CD4-positive, CD25-positive, alpha-beta regulatory T cell (primary cell): ENCODE results near the gene FYB2. TPM values are rescaled to one million over a fixed set of nuclear protein-coding genes. Genes with fewer than 3 reads are reported as not detected.

Source experiments
- ATAC-seq, 2 donors: fragments of 150-1000 bp; cut with Tn5 transposase; one replicate each; pipeline ENCODE4 v1.10.0; 2021; ENCODE audit warnings: low read depth in 2 of 2, moderate number of reproducible peaks in 2 of 2, moderate library complexity in 1 of 2
- DNase-seq, 3 donors: peaks; one replicate each; pipeline versions ENCODE4 v3.0.0 to v3.0.0-alpha.2; 2012 to 2022; ENCODE audit warnings: mixed read lengths in 1 of 3
- H3K27ac ChIP-seq: one replicate; pipeline ENCODE4 v1.7.0; 2013; ENCODE audit warnings: mild to moderate bottlenecking, low read length; ENCODE audit not compliant: insufficient read depth, poor library complexity, severe bottlenecking
- H3K27me3 ChIP-seq: one replicate; pipeline ENCODE4 v1.7.0; 2013; ENCODE audit warnings: low read length; ENCODE audit not compliant: control insufficient read depth, insufficient read depth
- H3K36me3 ChIP-seq: one replicate; pipeline ENCODE4 v1.7.0; 2013; ENCODE audit warnings: mild to moderate bottlenecking, low read length, moderate library complexity; ENCODE audit not compliant: control insufficient read depth, insufficient read depth
- H3K4me1 ChIP-seq: 2 replicates; pipeline ENCODE4 v1.7.0; 2013; ENCODE audit warnings: mild to moderate bottlenecking, low read length; ENCODE audit not compliant: insufficient read depth, control insufficient read depth, poor library complexity, severe bottlenecking
- H3K4me3 ChIP-seq: one replicate; pipeline ENCODE4 v1.7.0; 2013; ENCODE audit warnings: low read depth, mild to moderate bottlenecking, low read length, moderate library complexity
- H3K9me3 ChIP-seq, 2 experiments: 1 replicate in 1 of 2; 2 replicates in 1 of 2; pipeline ENCODE4 v1.7.0; 2013; ENCODE audit warnings: low read length in 2 of 2, mild to moderate bottlenecking in 1 of 2, moderate library complexity in 1 of 2; ENCODE audit not compliant: control insufficient read depth in 2 of 2
- H3K27ac Mint-ChIP-seq, 3 donors: one replicate each; pipeline ENCODE4 v1.8.0; 2020 to 2022; ENCODE audit warnings: mild to moderate bottlenecking in 3 of 3, mixed read lengths in 3 of 3, moderate library complexity in 2 of 3
- H3K27me3 Mint-ChIP-seq: one replicate; pipeline ENCODE4 v1.8.0; 2022; ENCODE audit warnings: mild to moderate bottlenecking, mixed read lengths
- H3K36me3 Mint-ChIP-seq: one replicate; pipeline ENCODE4 v1.8.0; 2020; ENCODE audit warnings: mixed read lengths
- H3K4me1 Mint-ChIP-seq, 4 donors: one replicate each; pipeline ENCODE4 v1.8.0; 2020 to 2022; ENCODE audit warnings: mixed read lengths in 4 of 4, mild to moderate bottlenecking in 1 of 4
- H3K4me3 Mint-ChIP-seq, 4 donors: one replicate each; pipeline ENCODE4 v1.8.0; 2020 to 2022; ENCODE audit warnings: mild to moderate bottlenecking in 4 of 4, mixed read lengths in 4 of 4, moderate library complexity in 3 of 4
- H3K9me3 Mint-ChIP-seq, 7 donors: one replicate each; pipeline ENCODE4 v1.8.0; 2020 to 2022; ENCODE audit warnings: mixed read lengths in 7 of 7, mild to moderate bottlenecking in 3 of 7, moderate library complexity in 2 of 7
- polyA plus RNA-seq, 4 donors: library from polyadenylated mRNA; unstranded; fragments of 300-500 nt; fragmentation: Illumina TruSeq; gene quantifications; one replicate each; pipeline ENCODE4 v1.2.3, GENCODE V29; 2021
- total RNA-seq: library from RNA; stranded (reverse); gene quantifications from one replicate; pipeline ENCODE4 v1.2.3, GENCODE V29; 2022

FYB2 gene
- total and polyA plus RNA-seq, 5 donors from 2014 or later: not detected

DNA sequence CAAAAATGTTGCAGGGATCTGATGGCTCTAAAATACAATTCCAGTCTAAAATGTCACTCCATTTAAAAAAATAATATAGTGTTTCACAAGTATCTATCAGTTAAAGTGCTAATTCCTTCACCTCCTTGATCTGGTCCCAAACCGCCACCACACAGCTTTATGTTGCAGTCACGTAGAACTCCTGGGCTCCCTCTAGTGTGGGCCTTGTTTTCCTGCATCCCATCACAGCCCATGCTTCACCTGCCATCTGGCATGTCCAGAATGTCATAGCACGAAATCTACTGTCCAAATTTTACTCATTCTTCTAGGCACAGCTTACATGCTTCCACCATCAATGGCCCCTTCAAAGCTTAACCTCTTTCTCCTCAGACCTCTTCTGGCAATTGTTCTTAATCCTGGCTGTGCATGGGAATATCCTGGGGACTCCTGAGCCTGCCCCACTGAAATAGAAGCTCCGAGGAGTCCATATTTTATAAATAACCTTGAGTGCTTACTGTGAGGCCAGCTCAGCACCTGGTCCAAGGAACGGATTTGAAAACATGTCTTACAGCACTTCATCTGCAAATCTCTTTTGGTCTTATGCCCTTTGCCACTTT, 15.5 kb downstream of the FYB2 start:
- ATAC-seq: no peak
- Histone ChIP-seq H3K9me3 (no peaks in the 10 kb centered on the region), H3K4me1 (no peaks in the 10 kb centered on the region), H3K4me3 (no peak overlapping the region), H3K27ac (no peak overlapping the region), H3K27me3 (no peaks in the 10 kb centered on the region), H3K36me3 (no peaks in the 10 kb centered on the region)
- no peak overlapping the region for H3K4me3 Mint-ChIP-seq
- H3K9me3 Mint-ChIP-seq: peaks cover 0 to 2% (median 0%) of the 10 kb centered on the region in 7 donors
- H3K4me1 Mint-ChIP-seq: no peaks in the 10 kb centered on the region
- no peaks in the 10 kb centered on the region for H3K36me3 Mint-ChIP-seq
- no peaks in the 10 kb centered on the region for H3K27me3 Mint-ChIP-seq
- DNase-seq: no peak
- H3K27ac Mint-ChIP-seq: no peak overlapping the region

DNA sequence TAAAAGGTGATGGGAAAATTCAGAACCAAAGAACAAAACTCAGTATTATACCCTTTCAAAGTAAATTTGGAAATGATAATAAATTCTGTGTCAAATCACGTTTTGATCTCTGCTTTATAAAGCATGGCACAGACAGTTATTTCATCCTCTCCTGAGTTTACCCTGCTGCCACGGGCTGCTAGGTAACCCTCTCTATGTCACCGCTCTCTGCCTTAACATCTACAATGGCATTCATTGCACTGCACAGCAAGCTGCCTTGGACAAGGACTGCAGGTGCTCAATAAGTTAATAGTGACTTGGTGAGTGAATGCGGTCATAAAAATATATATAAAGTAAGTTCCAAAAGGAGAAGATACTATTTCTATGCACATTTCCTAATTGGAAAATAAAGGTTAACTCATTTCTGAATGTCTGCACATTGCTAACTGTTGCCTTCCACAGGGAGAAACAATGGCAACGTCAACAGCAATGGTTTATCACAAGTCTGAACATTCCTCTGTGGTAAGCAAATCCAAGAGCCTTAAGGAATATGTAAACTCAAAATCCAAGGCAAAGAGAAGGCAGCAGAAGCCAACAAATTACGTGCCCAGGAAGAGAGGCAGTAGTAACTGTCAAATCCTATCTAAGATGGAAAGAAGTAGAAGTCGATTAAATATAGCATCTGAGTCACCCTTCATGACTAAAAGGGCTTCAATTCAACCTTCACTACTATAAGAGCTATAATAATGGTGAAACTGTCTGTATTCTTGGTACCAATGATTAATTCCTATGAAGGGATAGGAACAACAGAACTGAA, 19.4 kb downstream of the FYB2 start:
- no peak for ATAC-seq
- Mint-ChIP-seq H3K27me3 (no peaks in the 10 kb centered on the region), H3K27ac (no peak overlapping the region), H3K9me3 (peaks cover 0 to 2% (median 0%) of the 10 kb centered on the region in 7 donors), H3K4me1 (no peaks in the 10 kb centered on the region), H3K4me3 (no peak overlapping the region), H3K36me3 (no peaks in the 10 kb centered on the region)
- Histone ChIP-seq H3K27me3 (no peaks in the 10 kb centered on the region), H3K4me3 (no peak overlapping the region), H3K27ac (no peak overlapping the region), H3K9me3 (no peaks in the 10 kb centered on the region), H3K36me3 (no peaks in the 10 kb centered on the region), H3K4me1 (no peaks in the 10 kb centered on the region)
- no peak for DNase-seq

- no peaks in the 10 kb centered on the region for H3K9me3 ChIP-seq
- no peak for ATAC-seq
- H3K4me3 ChIP-seq: no peak overlapping the region
- no peaks in the 10 kb centered on the region for H3K4me1 Mint-ChIP-seq
- no peak overlapping the region for H3K27ac ChIP-seq
- no peak overlapping the region for H3K4me3 Mint-ChIP-seq
- no peaks in the 10 kb centered on the region for H3K27me3 ChIP-seq
- H3K36me3 Mint-ChIP-seq: no peaks in the 10 kb centered on the region
- peaks cover 6% of the 10 kb centered on the region for H3K27me3 Mint-ChIP-seq
- no peaks in the 10 kb centered on the region for H3K4me1 ChIP-seq
- H3K36me3 ChIP-seq: no peaks in the 10 kb centered on the region
- no peak overlapping the region for H3K27ac Mint-ChIP-seq
- H3K9me3 Mint-ChIP-seq: peaks cover 0 to 2% (median 0%) of the 10 kb centered on the region in 7 donors
- no peak for DNase-seq
Observed at GRCh38 chr1:56798053-56798471, 21.1 kb downstream of the FYB2 start.

GRCh38 chr1:56797065-56797685, 22.0 kb downstream of the FYB2 start:
- H3K27ac Mint-ChIP-seq: peak overlapping the region in 1 of 3 donors; percentile 8
- DNase-seq (no peak), ATAC-seq (no peak)
- H3K4me1 Mint-ChIP-seq: no peaks in the 10 kb centered on the region
- H3K9me3 Mint-ChIP-seq: no peaks in the 10 kb centered on the region
- Histone ChIP-seq H3K4me1 (no peaks in the 10 kb centered on the region), H3K9me3 (no peaks in the 10 kb centered on the region), H3K27me3 (no peaks in the 10 kb centered on the region), H3K36me3 (no peaks in the 10 kb centered on the region), H3K27ac (no peak overlapping the region), H3K4me3 (no peak overlapping the region)
- H3K27me3 Mint-ChIP-seq: peaks cover 6% of the 10 kb centered on the region
- H3K36me3 Mint-ChIP-seq: no peaks in the 10 kb centered on the region
- no peak overlapping the region for H3K4me3 Mint-ChIP-seq

GRCh38 chr1:56795870-56796269, 23.3 kb downstream of the FYB2 start:
- Mint-ChIP-seq H3K36me3 (no peaks in the 10 kb centered on the region), H3K4me1 (no peaks in the 10 kb centered on the region), H3K9me3 (no peaks in the 10 kb centered on the region), H3K27ac (no peak overlapping the region), H3K4me3 (no peak overlapping the region), H3K27me3 (peaks cover 6% of the 10 kb centered on the region)
- DNase-seq: no peak
- H3K27me3 ChIP-seq: no peaks in the 10 kb centered on the region
- no peak overlapping the region for H3K4me3 ChIP-seq
- no peaks in the 10 kb centered on the region for H3K9me3 ChIP-seq
- no peak overlapping the region for H3K27ac ChIP-seq
- H3K36me3 ChIP-seq: no peaks in the 10 kb centered on the region
- no peak for ATAC-seq
- no peaks in the 10 kb centered on the region for H3K4me1 ChIP-seq

GRCh38 chr1:56790036-56790435, 29.2 kb downstream of the FYB2 start:
- Histone ChIP-seq H3K27me3 (no peaks in the 10 kb centered on the region), H3K27ac (no peak overlapping the region), H3K4me3 (no peak overlapping the region), H3K36me3 (no peaks in the 10 kb centered on the region), H3K9me3 (no peaks in the 10 kb centered on the region), H3K4me1 (no peaks in the 10 kb centered on the region)
- DNase-seq (no peak), ATAC-seq (no peak)
- Mint-ChIP-seq H3K4me3 (no peak overlapping the region), H3K9me3 (peaks cover 0 to 2% (median 0%) of the 10 kb centered on the region in 7 donors), H3K4me1 (no peaks in the 10 kb centered on the region), H3K36me3 (no peaks in the 10 kb centered on the region), H3K27me3 (peaks cover 6% of the 10 kb centered on the region), H3K27ac (no peak overlapping the region)

DNA sequence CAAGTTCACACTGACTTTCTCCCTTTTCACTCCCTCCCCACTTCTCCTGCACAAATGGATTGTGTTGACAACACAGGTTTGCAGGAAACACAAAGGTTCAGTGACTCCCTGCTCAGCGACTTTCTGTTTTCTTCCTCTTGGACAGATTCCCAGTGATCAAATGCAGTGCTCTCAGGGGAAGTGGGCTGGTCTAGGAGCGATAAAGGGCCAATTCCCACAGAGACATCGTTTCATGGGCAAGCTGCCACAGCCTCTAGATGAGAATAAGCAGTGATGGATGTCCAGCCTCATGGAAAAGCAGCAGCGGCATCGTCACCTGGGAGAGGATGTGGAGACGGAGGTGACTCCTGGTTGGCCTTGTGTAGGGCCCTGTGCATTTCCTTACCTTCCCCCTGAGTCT, 30.6 kb downstream of the FYB2 start:
- DNase-seq: no peak
- Mint-ChIP-seq H3K27me3 (peaks cover 5% of the 10 kb centered on the region), H3K36me3 (no peaks in the 10 kb centered on the region), H3K9me3 (peaks cover 0 to 2% (median 0%) of the 10 kb centered on the region in 7 donors), H3K27ac (no peak overlapping the region), H3K4me3 (no peak overlapping the region), H3K4me1 (no peaks in the 10 kb centered on the region)
- H3K36me3 ChIP-seq: no peaks in the 10 kb centered on the region
- no peaks in the 10 kb centered on the region for H3K27me3 ChIP-seq
- ATAC-seq: no peak
- no peaks in the 10 kb centered on the region for H3K4me1 ChIP-seq
- H3K4me3 ChIP-seq: no peak overlapping the region
- no peak overlapping the region for H3K27ac ChIP-seq
- no peaks in the 10 kb centered on the region for H3K9me3 ChIP-seq
